Hepatocyte (in vitro differentiated cells): ENCODE data around the gene PADI2. TPM values are rescaled to one million over a fixed set of nuclear protein-coding genes. Genes with fewer than 3 reads are reported as not detected.

Experiments used
- DNase-seq: peaks from one replicate; pipeline ENCODE4 v3.0.0-alpha.2; 2016; ENCODE audit warnings: low spot score
- H2AFZ ChIP-seq: fragments of 200-600 bp; sonication (generic); 2 replicates; pipeline ENCODE4 v1.6.0; 2016; ENCODE audit warnings: antibody characterized with exemption, mild to moderate bottlenecking
- H3K27ac ChIP-seq: fragments of 200-600 bp; sonication (generic); 2 replicates; pipeline ENCODE4 v1.5.1; 2016; ENCODE audit warnings: mild to moderate bottlenecking
- H3K27me3 ChIP-seq: fragments of 200-600 bp; sonication (generic); 2 replicates; pipeline ENCODE4 v1.6.1; 2016
- H3K36me3 ChIP-seq: fragments of 200-600 bp; sonication (generic); replicated peaks from 2 replicates; pipeline ENCODE4 v1.5.1; 2016; ENCODE audit warnings: low read depth; ENCODE audit not compliant: insufficient read depth
- H3K4me1 ChIP-seq: fragments of 200-600 bp; sonication (generic); 2 replicates; pipeline ENCODE4 v1.5.1; 2016; ENCODE audit warnings: mild to moderate bottlenecking, moderate library complexity; ENCODE audit not compliant: insufficient read depth
- H3K4me2 ChIP-seq: fragments of 200-600 bp; sonication (generic); 2 replicates; pipeline ENCODE4 v1.6.0; 2016
- H3K4me3 ChIP-seq: fragments of 200-600 bp; sonication (generic); 2 replicates; pipeline ENCODE4 v1.5.1; 2016; ENCODE audit warnings: mild to moderate bottlenecking
- H3K79me2 ChIP-seq: fragments of 200-600 bp; sonication (generic); 2 replicates; pipeline ENCODE4 v1.6.0; 2017; ENCODE audit warnings: mild to moderate bottlenecking
- H3K9me2 ChIP-seq: fragments of 200-600 bp; sonication (generic); replicated peaks from 2 replicates; pipeline ENCODE4 v1.6.0; 2017; ENCODE audit warnings: mild to moderate bottlenecking; ENCODE audit not compliant: insufficient read depth
- H3K9me3 ChIP-seq: fragments of 200-600 bp; sonication (generic); 2 replicates; pipeline ENCODE4 v1.5.1; 2016; ENCODE audit warnings: low read depth, mild to moderate bottlenecking
- H4K20me1 ChIP-seq: fragments of 200-600 bp; sonication (generic); 2 replicates; pipeline ENCODE4 v1.6.0; 2016; ENCODE audit warnings: mild to moderate bottlenecking; ENCODE audit not compliant: insufficient read depth, poor library complexity, severe bottlenecking
- EZH2 ChIP-seq: fragments of 200-600 bp; sonication (generic); IDR thresholded peaks from 2 replicates; pipeline ENCODE4 v1.6.1; 2016; ENCODE audit warnings: antibody characterized with exemption, mild to moderate bottlenecking, borderline replicate concordance
- EZH2phosphoT487 ChIP-seq: fragments of 200-600 bp; sonication (generic); IDR thresholded peaks from one replicate; pipeline ENCODE4 v1.6.1; 2018; ENCODE audit warnings: antibody characterized with exemption, mild to moderate bottlenecking, low read depth, moderate library complexity; ENCODE audit not compliant: unreplicated experiment, severe bottlenecking
- WGBS: methylation state at CpG from one replicate; pipeline ENCODE4 v1.1.6; 2016; ENCODE audit warnings: low lambda C conversion rate; ENCODE audit errors: missing lambda C conversion rate; 5-methylcytosine and 5-hydroxymethylcytosine counted together
- polyA plus RNA-seq: library from polyadenylated mRNA; unstranded; fragments of >200 nt; fragmentation: Nextera tagmentation; extraction: Ambion mirVana; gene quantifications from 2 replicates; pipeline ENCODE4 v1.2.1, GENCODE V29; 2016
- total RNA-seq: library from RNA; depleted of rRNA; stranded (reverse); fragments of >200 nt; gene quantifications from 2 replicates; pipeline ENCODE4 v1.2.3, GENCODE V29; 2014
- TF ChIP-seq, protein P1 (sequence below): fragments of 200-600 bp; sonication (generic); IDR thresholded peaks from 2 replicates; pipeline ENCODE4 v1.5.1; 2016; ENCODE audit warnings: antibody characterized with exemption, mild to moderate bottlenecking; ENCODE audit not compliant: poor library complexity

Gene PADI2
- total and polyA plus RNA-seq, 2 experiments from 2014 or later, result 10.6 to 11.3 TPM

DNA sequence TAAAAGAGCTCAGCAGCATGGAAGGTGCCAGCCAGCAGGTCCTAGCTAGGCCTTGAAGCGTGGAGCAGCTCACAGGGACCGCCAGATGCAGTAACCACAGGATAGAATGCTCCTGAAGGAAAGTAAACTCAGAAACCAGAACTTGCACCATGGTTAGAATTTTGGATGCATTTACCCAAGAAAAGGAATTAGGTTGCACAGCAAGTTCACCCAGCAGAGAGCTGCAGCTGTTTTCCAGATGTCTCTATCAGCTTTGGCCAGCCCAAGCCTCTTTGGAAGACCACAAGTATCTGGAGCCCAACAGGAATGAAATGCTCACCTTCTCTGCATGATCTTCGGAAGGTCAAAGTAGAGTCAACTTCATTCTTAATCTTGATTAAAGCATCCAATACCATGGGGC, 86.5 kb downstream of the PADI2 start:
- H3K4me3 ChIP-seq, result no peak overlapping the region
- H3K4me2 ChIP-seq, result no peak overlapping the region
- no peak for DNase-seq
- H2AFZ ChIP-seq, result no peak overlapping the region
- H3K4me1 ChIP-seq, result no peaks in the 10 kb centered on the region
- WGBS, result 96% methylated on average over 3 of the region's 3 CpGs
- H3K9me3 ChIP-seq, result no peaks in the 10 kb centered on the region
- H3K27ac ChIP-seq, result no peak overlapping the region
- TF ChIP-seq, protein P1, sequence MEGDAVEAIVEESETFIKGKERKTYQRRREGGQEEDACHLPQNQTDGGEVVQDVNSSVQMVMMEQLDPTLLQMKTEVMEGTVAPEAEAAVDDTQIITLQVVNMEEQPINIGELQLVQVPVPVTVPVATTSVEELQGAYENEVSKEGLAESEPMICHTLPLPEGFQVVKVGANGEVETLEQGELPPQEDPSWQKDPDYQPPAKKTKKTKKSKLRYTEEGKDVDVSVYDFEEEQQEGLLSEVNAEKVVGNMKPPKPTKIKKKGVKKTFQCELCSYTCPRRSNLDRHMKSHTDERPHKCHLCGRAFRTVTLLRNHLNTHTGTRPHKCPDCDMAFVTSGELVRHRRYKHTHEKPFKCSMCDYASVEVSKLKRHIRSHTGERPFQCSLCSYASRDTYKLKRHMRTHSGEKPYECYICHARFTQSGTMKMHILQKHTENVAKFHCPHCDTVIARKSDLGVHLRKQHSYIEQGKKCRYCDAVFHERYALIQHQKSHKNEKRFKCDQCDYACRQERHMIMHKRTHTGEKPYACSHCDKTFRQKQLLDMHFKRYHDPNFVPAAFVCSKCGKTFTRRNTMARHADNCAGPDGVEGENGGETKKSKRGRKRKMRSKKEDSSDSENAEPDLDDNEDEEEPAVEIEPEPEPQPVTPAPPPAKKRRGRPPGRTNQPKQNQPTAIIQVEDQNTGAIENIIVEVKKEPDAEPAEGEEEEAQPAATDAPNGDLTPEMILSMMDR, result no peak
- TF ChIP-seq EZH2phosphoT487 (no peak), EZH2 (no peak)
- no peaks in the 10 kb centered on the region for H3K36me3 ChIP-seq
- no peaks in the 10 kb centered on the region for H3K9me2 ChIP-seq
- peaks cover 7% of the 10 kb centered on the region for H4K20me1 ChIP-seq
- peaks cover 18% of the 10 kb centered on the region for H3K79me2 ChIP-seq
- no peaks in the 10 kb centered on the region for H3K27me3 ChIP-seq

DNA sequence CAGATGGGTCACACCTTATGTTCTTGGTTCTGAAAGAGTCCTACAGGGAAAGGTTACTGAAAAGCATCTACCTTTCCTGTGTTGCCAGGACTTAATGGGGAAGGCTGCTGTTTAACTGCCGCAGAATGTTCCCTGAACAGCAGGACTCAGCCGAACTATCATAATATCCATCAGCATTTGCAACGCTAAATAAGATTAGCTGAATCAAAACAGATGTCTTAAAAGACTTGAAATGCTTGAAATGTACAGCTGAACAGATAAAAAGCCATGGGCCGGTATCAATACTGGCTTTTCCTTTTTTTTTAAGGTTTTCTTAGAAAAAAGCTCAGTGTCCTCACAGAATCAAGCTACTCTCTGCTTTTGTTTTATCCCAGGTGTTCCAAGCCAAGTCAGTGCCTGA, 87.8 kb downstream of the PADI2 start:
- Histone ChIP-seq H3K79me2 (peaks cover 14% of the 10 kb centered on the region), H4K20me1 (peaks cover 7% of the 10 kb centered on the region), H3K27me3 (no peaks in the 10 kb centered on the region), H3K9me3 (no peaks in the 10 kb centered on the region), H3K9me2 (no peaks in the 10 kb centered on the region), H3K4me3 (no peak overlapping the region), H3K27ac (no peak overlapping the region), H2AFZ (no peak overlapping the region), H3K4me1 (no peaks in the 10 kb centered on the region), H3K4me2 (no peak overlapping the region), H3K36me3 (no peaks in the 10 kb centered on the region)
- 75% methylated on average over 4 of the region's 4 CpGs for WGBS
- DNase-seq, result no peak
- TF ChIP-seq EZH2phosphoT487 (no peak), EZH2 (no peak)
- TF ChIP-seq, protein P1, result no peak

DNA sequence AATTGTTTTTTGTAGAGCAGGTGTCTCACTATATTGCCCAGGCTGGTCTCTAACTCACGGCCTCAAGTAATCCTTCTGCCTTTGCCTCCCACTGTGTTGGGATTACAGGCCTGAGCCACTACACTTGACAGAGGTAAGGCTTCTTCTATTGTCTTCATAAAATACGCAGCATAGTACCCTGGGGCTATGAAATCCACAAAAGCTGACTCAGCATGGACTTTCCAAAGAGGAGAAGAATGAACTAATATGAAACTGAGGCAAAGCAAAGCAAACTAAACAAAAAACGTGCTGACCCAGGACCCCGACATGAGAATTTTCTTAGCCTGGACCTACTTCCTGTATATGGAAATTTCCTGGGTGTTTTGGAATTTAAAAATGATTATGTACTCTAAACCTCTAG, 89.0 kb downstream of the PADI2 start:
- no peak overlapping the region for H3K4me3 ChIP-seq
- DNase-seq, result no peak
- H2AFZ ChIP-seq, result no peak overlapping the region
- no peaks in the 10 kb centered on the region for H3K9me3 ChIP-seq
- no peaks in the 10 kb centered on the region for H3K36me3 ChIP-seq
- 90% methylated on average over 4 of the region's 4 CpGs for WGBS
- H4K20me1 ChIP-seq, result peaks cover 7% of the 10 kb centered on the region
- H3K79me2 ChIP-seq, result peaks cover 7% of the 10 kb centered on the region
- H3K27me3 ChIP-seq, result no peaks in the 10 kb centered on the region
- no peaks in the 10 kb centered on the region for H3K9me2 ChIP-seq
- H3K27ac ChIP-seq, result no peak overlapping the region
- no peaks in the 10 kb centered on the region for H3K4me1 ChIP-seq
- TF ChIP-seq EZH2phosphoT487 (no peak), EZH2 (no peak)
- TF ChIP-seq, protein P1, result no peak
- H3K4me2 ChIP-seq, result no peak overlapping the region

DNA sequence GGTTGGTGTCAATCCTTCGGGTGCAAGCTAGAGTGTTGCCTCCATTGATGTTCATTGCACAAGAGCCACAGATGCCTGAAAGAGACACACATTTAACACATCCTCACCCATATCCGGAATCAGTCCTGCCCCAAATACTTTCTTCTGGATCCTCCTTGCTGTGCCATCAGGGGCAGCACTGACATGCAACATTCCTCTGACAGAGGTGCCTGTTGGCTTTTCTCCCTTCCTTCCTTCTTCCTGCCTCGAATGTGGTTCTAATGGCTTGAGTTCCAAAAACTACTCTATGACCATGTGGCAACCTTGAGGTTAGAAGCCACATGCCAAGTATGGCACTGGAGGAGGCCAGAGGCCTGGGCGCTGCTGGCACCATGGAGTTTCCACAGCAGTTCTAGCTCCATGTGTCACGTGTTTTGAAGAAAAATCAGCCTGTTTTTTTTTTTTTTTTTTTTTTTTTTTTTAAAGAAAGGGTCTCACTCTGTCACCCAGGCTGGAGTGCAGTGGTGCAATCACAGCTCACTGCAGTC, 90.5 kb downstream of the PADI2 start:
- H3K4me1 ChIP-seq, result no peaks in the 10 kb centered on the region
- H2AFZ ChIP-seq, result no peak overlapping the region
- H3K4me3 ChIP-seq, result no peak overlapping the region
- H3K79me2 ChIP-seq, result no peaks in the 10 kb centered on the region
- 93% methylated on average over 5 of the region's 5 CpGs for WGBS
- no peaks in the 10 kb centered on the region for H3K27me3 ChIP-seq
- H4K20me1 ChIP-seq, result no peaks in the 10 kb centered on the region
- H3K9me3 ChIP-seq, result no peaks in the 10 kb centered on the region
- no peak for DNase-seq
- TF ChIP-seq EZH2, result no peak
- TF ChIP-seq, protein P1, result no peak
- no peak for TF ChIP-seq EZH2phosphoT487
- no peaks in the 10 kb centered on the region for H3K36me3 ChIP-seq
- H3K9me2 ChIP-seq, result no peaks in the 10 kb centered on the region
- no peak overlapping the region for H3K27ac ChIP-seq
- H3K4me2 ChIP-seq, result no peak overlapping the region
